MM.1S (cell line): ENCODE results near the gene BBS2.

Source experiments
- DNase-seq: peaks from one replicate; pipeline ENCODE4 v3.0.0-alpha.2; 2015
- H2AFZ ChIP-seq: fragments of 300-600 bp; sonication (generic); 2 replicates; pipeline ENCODE4 v1.6.0; 2016; ENCODE audit warnings: antibody characterized with exemption, low read length
- H3F3A ChIP-seq: fragments of 300-600 bp; sonication (generic); 2 replicates; pipeline ENCODE4 v1.6.1; 2016; ENCODE audit warnings: mild to moderate bottlenecking, antibody characterized with exemption, low read length, moderate library complexity, mixed read lengths; ENCODE audit not compliant: insufficient read depth
- H3K27ac ChIP-seq: fragments of 300-600 bp; sonication (generic); 2 replicates; pipeline ENCODE4 v1.5.1; 2016; ENCODE audit warnings: mild to moderate bottlenecking, low read length
- H3K27me3 ChIP-seq: fragments of 300-600 bp; sonication (generic); replicated peaks from 2 replicates; pipeline ENCODE4 v1.6.0; 2016; ENCODE audit warnings: low read length; ENCODE audit not compliant: insufficient read depth
- H3K36me3 ChIP-seq: fragments of 300-600 bp; sonication (generic); replicated peaks from 2 replicates; pipeline ENCODE4 v1.6.1; 2016; ENCODE audit warnings: mild to moderate bottlenecking, low read length, mixed read lengths; ENCODE audit not compliant: insufficient read depth
- H3K4me1 ChIP-seq: fragments of 300-600 bp; sonication (generic); 2 replicates; pipeline ENCODE4 v1.6.1; 2016; ENCODE audit warnings: low read length, mixed read lengths
- H3K4me2 ChIP-seq: fragments of 300-600 bp; sonication (generic); 2 replicates; pipeline ENCODE4 v1.6.0; 2016; ENCODE audit warnings: low read depth, low read length
- H3K4me3 ChIP-seq: fragments of 300-600 bp; sonication (generic); 2 replicates; pipeline ENCODE4 v1.5.1; 2016; ENCODE audit warnings: low read length, mixed read lengths
- H3K79me2 ChIP-seq: fragments of 300-600 bp; sonication (generic); 2 replicates; pipeline ENCODE4 v1.6.1; 2016; ENCODE audit warnings: mixed run types, low read length, mixed read lengths
- H3K9ac ChIP-seq: fragments of 300-600 bp; sonication (generic); 2 replicates; pipeline ENCODE4 v1.6.1; 2016; ENCODE audit warnings: low read length, mixed read lengths
- H3K9me2 ChIP-seq: fragments of 300-600 bp; sonication (generic); replicated peaks from 2 replicates; pipeline ENCODE4 v1.6.1; 2016; ENCODE audit warnings: mild to moderate bottlenecking, low read length, mixed read lengths; ENCODE audit not compliant: insufficient read depth
- H3K9me3 ChIP-seq: fragments of 300-600 bp; sonication (generic); replicated peaks from 2 replicates; pipeline ENCODE4 v1.6.1; 2016; ENCODE audit warnings: mild to moderate bottlenecking, low read length, mixed read lengths; ENCODE audit not compliant: insufficient read depth
- H4K20me1 ChIP-seq: fragments of 300-600 bp; sonication (generic); 2 replicates; pipeline ENCODE4 v1.6.1; 2016; ENCODE audit warnings: mild to moderate bottlenecking, low read length, moderate library complexity, mixed read lengths; ENCODE audit not compliant: insufficient read depth
- CTCF ChIP-seq: fragments of 300-600 bp; sonication (generic); IDR thresholded peaks from 2 replicates; pipeline ENCODE4 v1.5.1; 2016; ENCODE audit warnings: antibody characterized with exemption, low read length, mixed read lengths
- EZH2 ChIP-seq: fragments of 300-600 bp; sonication (generic); optimal IDR thresholded peaks from 2 replicates; pipeline ENCODE3; 2017; ENCODE audit warnings: low read depth, mild to moderate bottlenecking, antibody characterized with exemption, low read length, mixed read lengths
- EZH2phosphoT487 ChIP-seq: fragments of 300-600 bp; sonication (generic); IDR thresholded peaks from 2 replicates; pipeline ENCODE4 v1.6.1; 2018; ENCODE audit warnings: antibody characterized with exemption, low read length

BBS2 gene

GRCh38 chr16:56519459-56520250 lies at the start of gene BBS2:
TSS of gene BBS2 (minus strand) at chr16:56520024. CDS start at chr16:56519862, 162 bp downstream.
- DNase-seq = peak; percentile 96
- Histone ChIP-seq H3K4me3 (peak within 1 kb of the TSS; percentile 80), H3K27ac (peak within 1 kb of the TSS; percentile 54; the same call in 1 of the 2 replicates), H3K27me3 (no peaks in the 10 kb centered on the region), H3K36me3 (no peaks in the 10 kb centered on the region), H3K4me1 (peaks cover 6% of the 10 kb centered on the region), H3F3A (0 out of 2 replicates have a peak, but pooled peaks cover 6% of the 10 kb centered on the region), H3K9me2 (no peaks in the 10 kb centered on the region), H4K20me1 (no peaks in the 10 kb centered on the region), H2AFZ (peak within 1 kb of the TSS; percentile 94), H3K4me2 (peak within 1 kb of the TSS; percentile 85), H3K9ac (peak within 1 kb of the TSS; percentile 67), H3K9me3 (no peaks in the 10 kb centered on the region), H3K79me2 (0 out of 2 replicates have a peak, but pooled peaks cover 3% of the 10 kb centered on the region)
- no peak for TF ChIP-seq EZH2

- TF ChIP-seq EZH2 (no peak), EZH2phosphoT487 (no peak), CTCF (no peak)
- no peak within 1 kb of the TSS for H3K4me2 ChIP-seq
- H3F3A ChIP-seq = no peaks in the 10 kb centered on the region
- no peak within 1 kb of the TSS for H3K4me3 ChIP-seq
- H2AFZ ChIP-seq = no peak within 1 kb of the TSS
- no peaks in the 10 kb centered on the region for H3K36me3 ChIP-seq
- no peaks in the 10 kb centered on the region for H3K79me2 ChIP-seq
- no peaks in the 10 kb centered on the region for H3K4me1 ChIP-seq
- no peak within 1 kb of the TSS for H3K9ac ChIP-seq
- DNase-seq = no peak
- H4K20me1 ChIP-seq = no peaks in the 10 kb centered on the region
- H3K27ac ChIP-seq = no peak within 1 kb of the TSS
- H3K27me3 ChIP-seq = no peaks in the 10 kb centered on the region
- H3K9me2 ChIP-seq = no peaks in the 10 kb centered on the region
- H3K9me3 ChIP-seq = no peaks in the 10 kb centered on the region
Measured at GRCh38 chr16:56564793-56565477, 45.1 kb upstream of the BBS2 start, which contains the start of gene MT4. TSS of gene MT4 (plus strand) at chr16:56565073. CDS start at chr16:56565129, 56 bp downstream.

GRCh38 chr16:56561126-56561525 lies 41.3 kb upstream of the BBS2 start:
- no peak for DNase-seq
- Histone ChIP-seq H3K79me2 (no peaks in the 10 kb centered on the region), H3K4me1 (no peaks in the 10 kb centered on the region), H3K9me2 (no peaks in the 10 kb centered on the region), H2AFZ (no peak overlapping the region), H3K4me2 (no peak overlapping the region), H3F3A (no peaks in the 10 kb centered on the region), H3K27ac (no peak overlapping the region), H4K20me1 (no peaks in the 10 kb centered on the region), H3K4me3 (no peak overlapping the region), H3K36me3 (no peaks in the 10 kb centered on the region), H3K9me3 (no peaks in the 10 kb centered on the region), H3K27me3 (no peaks in the 10 kb centered on the region), H3K9ac (no peak overlapping the region)
- TF ChIP-seq EZH2 (no peak), EZH2phosphoT487 (no peak), CTCF (no peak)
